PFSK-1 (cell line): Measurements from ENCODE around the gene MRPL20.

Experiments
- POLR2AphosphoS5 ChIP-seq: IDR thresholded peaks from 2 replicates; pipeline ENCODE4 v1.6.1; 2012; ENCODE audit warnings: low read depth, mild to moderate bottlenecking, control low read depth, low read length, moderate library complexity
- SIN3A ChIP-seq: IDR thresholded peaks from 2 replicates; pipeline ENCODE4 v1.6.1; 2012; ENCODE audit warnings: mild to moderate bottlenecking, low read length, moderate library complexity, borderline replicate concordance; ENCODE audit not compliant: insufficient read depth
- TAF1 ChIP-seq: IDR thresholded peaks from 2 replicates; pipeline ENCODE4 v1.6.1; 2012; ENCODE audit warnings: low read length, control low read depth, borderline replicate concordance; ENCODE audit not compliant: insufficient read depth

- TF ChIP-seq POLR2AphosphoS5 (peak; percentile 55), SIN3A (peak; percentile 60; the same call in 1 of the 2 replicates), TAF1 (peak; percentile 83; the same call in 1 of the 2 replicates)
Measured at GRCh38 chr1:1374929-1375662, 32.0 kb downstream of the MRPL20 start, which contains the start of gene AURKAIP1.
